Measurements from ENCODE around the gene CTTNBP2NL.
A peak's percentile ranks its signal among the peaks of the same experiment; 100 is the strongest.

The CTTNBP2NL gene

GRCh38 chr1:112395821-112396652 is at the start of gene CTTNBP2NL:
TSS of gene CTTNBP2NL (plus strand) at chr1:112396214. CDS start at chr1:112416166, 19,952 bp downstream.
- no peak for DNase-seq

- DNase-seq: no peak
These were observed 49.1 kb upstream of the CTTNBP2NL start for GRCh38 chr1:112346801-112347350.

- DNase-seq: no peak
These were observed 39.2 kb upstream of the CTTNBP2NL start for GRCh38 chr1:112356765-112357164.

GRCh38 chr1:112357467-112357866 is 38.5 kb upstream of the CTTNBP2NL start:
- no peak for DNase-seq

GRCh38 chr1:112358061-112358770 is 37.8 kb upstream of the CTTNBP2NL start:
- no peak for DNase-seq

GRCh38 chr1:112358798-112359408 is 37.1 kb upstream of the CTTNBP2NL start:
- peak in 1 of 2 experiments; percentile 12 for DNase-seq

GRCh38 chr1:112359961-112360767 is 35.9 kb upstream of the CTTNBP2NL start:
- no peak for DNase-seq

GRCh38 chr1:112363636-112364035 is 32.4 kb upstream of the CTTNBP2NL start:
- DNase-seq: no peak

GRCh38 chr1:112368198-112368597 is 27.8 kb upstream of the CTTNBP2NL start:
- no peak for DNase-seq

GRCh38 chr1:112369392-112370285 is 26.4 kb upstream of the CTTNBP2NL start:
- DNase-seq: peak; percentile 62 to 64

GRCh38 chr1:112370996-112371395 is 25.0 kb upstream of the CTTNBP2NL start:
- DNase-seq: no peak

- DNase-seq: no peak
These were observed 24.2 kb upstream of the CTTNBP2NL start for GRCh38 chr1:112371775-112372174.

GRCh38 chr1:112373806-112374205 is 22.2 kb upstream of the CTTNBP2NL start:
- no peak for DNase-seq

GRCh38 chr1:112375701-112376100 is 20.3 kb upstream of the CTTNBP2NL start:
- no peak for DNase-seq

- no peak for DNase-seq
These were observed 15.7 kb upstream of the CTTNBP2NL start for GRCh38 chr1:112380356-112380755.

GRCh38 chr1:112381324-112382076 is 14.5 kb upstream of the CTTNBP2NL start:
- DNase-seq: no peak

GRCh38 chr1:112383759-112384370 is 12.1 kb upstream of the CTTNBP2NL start:
- DNase-seq: no peak

GRCh38 chr1:112386024-112386723 is 9.8 kb upstream of the CTTNBP2NL start:
- DNase-seq: no peak

GRCh38 chr1:112386731-112387346 is 9.2 kb upstream of the CTTNBP2NL start:
- no peak for DNase-seq

Measured in AML-193 (cell line).